ENCODE results near the gene PCNX4. TPM values are rescaled to one million over a fixed set of nuclear protein-coding genes. Genes with fewer than 3 reads are reported as not detected.

PCNX4 gene
- total RNA-seq, 1 experiment from 2014 or later, result 97.5 TPM

DNA sequence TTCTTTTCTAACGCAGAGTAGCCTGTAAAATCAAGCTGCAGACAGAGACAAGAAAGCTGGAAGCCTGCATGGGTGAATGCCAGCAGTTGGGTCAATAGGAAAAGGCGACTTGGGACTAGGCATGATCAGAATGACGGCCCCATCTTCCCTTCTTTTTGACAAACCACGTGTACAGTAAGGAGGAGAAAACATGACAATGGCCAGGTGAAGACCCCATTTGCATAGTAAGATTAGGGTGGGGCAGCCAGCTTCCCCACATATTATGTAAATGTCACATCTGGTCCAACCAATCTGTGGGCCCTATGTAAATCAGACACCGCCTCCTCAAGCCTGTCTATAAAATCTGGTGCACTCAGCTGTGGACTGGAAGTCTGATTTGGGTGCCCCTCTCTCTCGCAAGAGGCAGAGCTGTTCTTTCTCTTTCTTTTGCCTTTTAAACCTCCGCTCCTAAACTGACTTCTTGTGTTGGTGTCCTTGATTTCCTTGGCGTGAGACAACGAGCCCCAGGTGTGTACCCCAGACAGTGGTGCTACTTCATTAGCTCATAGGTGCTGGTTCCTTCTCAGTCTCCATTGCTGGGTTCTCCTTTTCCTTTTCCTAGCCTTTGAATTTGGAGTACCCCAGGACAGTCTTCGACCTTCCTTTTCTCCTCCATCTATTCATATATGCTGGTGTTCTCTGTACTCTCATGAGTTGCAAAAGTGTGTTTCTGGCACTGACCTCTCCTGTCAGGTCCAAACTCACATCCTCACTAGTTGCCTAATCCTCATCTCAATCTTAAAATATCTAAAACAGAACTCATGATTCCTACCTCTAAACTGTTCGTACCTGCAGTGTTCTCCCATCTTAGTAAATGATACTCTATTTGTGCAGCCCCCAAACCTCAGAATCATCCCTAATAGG, 82.9 kb downstream of the PCNX4 start:
- DNase-seq (ENCODE audit: low spot score), result no peak

DNA sequence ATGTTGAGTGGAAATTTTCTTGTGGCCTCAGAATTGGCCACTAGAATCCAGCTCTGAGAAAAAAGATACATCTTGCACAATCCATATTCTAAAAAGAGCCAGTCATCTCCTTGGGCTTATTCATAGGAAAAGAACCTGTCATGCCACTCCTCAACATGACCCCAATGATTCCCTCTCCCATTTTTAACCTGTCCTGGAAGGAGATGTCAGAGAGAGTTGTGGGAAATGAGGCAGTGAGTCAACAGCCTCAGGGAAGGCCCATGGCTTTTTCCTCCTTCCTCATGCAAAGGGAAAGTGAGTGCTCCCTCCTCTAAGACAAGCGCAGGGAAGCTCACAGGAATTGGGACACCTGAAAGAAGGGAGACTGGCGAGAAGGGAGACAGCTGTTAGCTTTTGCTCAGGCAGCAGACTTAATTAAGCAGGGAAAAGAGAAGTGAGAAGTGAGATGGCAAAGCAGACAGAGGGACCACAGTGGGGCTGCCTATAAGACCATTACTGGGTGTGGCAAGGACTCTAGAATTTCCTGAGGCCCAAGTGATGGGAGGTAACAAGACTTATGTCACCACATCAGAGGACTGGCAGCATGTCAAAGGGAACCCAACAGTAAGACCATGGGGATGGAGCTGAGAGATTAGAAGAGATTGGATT, 83.7 kb downstream of the PCNX4 start:
- DNase-seq (ENCODE audit: low spot score), result no peak

DNA sequence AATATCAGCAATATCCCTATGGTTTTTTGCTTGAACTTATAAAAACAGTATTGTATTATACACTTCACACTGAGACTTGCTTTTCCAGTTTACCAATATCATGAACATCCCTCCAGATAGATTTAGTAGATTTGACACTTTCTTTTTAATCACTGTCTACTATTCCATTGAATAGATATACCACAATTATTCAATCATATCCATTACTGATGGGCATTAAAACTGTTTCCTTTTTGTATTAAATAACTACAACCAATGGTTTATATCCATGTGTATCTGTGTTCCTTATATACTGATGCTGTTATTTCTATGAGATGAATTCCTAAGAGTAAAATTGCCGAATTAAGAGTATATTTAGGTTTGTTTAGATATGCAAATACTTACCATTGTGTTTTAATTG, 86.4 kb downstream of the PCNX4 start:
- DNase-seq (ENCODE audit: low spot score), result no peak

GRCh38 chr14:60178820-60179219, 87.1 kb downstream of the PCNX4 start:
- no peak for DNase-seq (ENCODE audit: low spot score)

- peak; percentile 15 for DNase-seq (ENCODE audit: low spot score)
Measured at GRCh38 chr14:60179431-60179869, 87.7 kb downstream of the PCNX4 start.

DNA sequence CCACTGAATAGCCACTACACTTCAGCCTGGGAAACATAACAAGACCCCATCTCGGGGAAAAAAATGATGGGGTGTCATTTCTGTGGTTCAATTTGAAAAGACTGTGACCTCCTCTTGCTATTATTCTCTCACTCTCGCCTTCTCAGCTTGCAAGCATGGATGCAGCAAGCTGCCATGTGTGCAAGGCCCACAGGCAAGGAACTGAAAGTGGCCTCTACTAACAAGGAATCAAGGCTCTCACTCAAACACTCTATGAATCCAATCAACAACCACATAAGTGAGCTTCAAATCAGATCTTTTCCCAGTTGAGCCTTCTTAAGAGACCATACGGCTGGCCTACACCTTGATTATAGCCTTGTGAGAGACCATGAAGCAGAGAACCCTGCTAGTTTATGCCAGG, 91.4 kb downstream of the PCNX4 start:
- DNase-seq (ENCODE audit: low spot score), result no peak

GRCh38 chr14:60183741-60184140, 92.0 kb downstream of the PCNX4 start:
- DNase-seq (ENCODE audit: low spot score), result peak; percentile 20

GRCh38 chr14:60184146-60184904, 92.6 kb downstream of the PCNX4 start:
- DNase-seq (ENCODE audit: low spot score), result peak; percentile 42

DNA sequence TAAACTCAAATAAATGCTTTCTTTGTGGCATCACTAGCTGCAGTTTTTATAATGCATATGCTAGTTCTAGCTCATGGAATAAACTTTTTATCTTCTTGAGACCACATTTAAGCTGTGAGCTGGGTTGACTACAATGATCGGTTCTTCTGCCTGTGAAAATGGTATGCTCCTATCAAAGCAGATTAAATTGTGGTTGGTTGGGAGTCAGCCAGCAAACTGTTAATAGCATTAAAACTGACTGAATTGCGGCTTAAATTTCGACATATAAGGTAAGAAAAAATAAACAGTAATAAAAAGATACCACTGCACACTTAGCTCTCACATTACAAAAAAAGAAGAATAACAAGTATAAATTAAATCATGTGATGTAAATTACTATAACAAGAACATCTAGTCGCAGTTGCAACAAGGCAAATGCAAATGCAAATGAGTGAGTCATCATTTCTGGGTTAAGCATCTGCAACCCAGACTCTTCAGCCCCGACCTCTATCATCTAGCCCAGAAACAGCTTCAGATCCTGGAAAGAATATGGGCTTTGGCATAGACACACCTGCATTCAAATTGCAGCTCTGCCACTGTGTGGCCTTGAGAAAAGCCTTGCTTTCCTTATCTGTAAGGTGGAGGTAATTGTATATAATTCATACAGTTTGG, 93.3 kb downstream of the PCNX4 start:
- DNase-seq (ENCODE audit: low spot score), result no peak

- no peak for DNase-seq (ENCODE audit: low spot score)
Measured at GRCh38 chr14:60188115-60188514, 96.4 kb downstream of the PCNX4 start.

DNA sequence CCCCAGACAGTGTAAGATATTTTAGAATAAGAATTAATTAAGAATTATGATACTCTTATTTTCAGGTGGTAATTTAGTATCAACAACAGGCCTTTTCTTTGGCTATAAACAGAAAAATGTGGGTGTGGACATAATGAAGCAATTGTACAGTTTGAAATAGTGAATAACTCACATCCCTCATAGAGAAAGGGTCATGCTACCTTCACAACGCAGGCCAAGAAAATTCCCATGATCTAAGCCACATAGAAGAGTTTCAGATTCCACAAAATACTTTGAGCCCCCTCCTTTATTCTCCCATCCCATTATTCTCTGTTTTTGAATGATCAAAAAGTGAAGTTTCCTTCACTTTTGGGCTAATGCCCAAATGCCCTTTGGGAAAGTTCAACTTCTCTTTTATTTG, 97.0 kb downstream of the PCNX4 start:
- DNase-seq (ENCODE audit: low spot score), result no peak

DNA sequence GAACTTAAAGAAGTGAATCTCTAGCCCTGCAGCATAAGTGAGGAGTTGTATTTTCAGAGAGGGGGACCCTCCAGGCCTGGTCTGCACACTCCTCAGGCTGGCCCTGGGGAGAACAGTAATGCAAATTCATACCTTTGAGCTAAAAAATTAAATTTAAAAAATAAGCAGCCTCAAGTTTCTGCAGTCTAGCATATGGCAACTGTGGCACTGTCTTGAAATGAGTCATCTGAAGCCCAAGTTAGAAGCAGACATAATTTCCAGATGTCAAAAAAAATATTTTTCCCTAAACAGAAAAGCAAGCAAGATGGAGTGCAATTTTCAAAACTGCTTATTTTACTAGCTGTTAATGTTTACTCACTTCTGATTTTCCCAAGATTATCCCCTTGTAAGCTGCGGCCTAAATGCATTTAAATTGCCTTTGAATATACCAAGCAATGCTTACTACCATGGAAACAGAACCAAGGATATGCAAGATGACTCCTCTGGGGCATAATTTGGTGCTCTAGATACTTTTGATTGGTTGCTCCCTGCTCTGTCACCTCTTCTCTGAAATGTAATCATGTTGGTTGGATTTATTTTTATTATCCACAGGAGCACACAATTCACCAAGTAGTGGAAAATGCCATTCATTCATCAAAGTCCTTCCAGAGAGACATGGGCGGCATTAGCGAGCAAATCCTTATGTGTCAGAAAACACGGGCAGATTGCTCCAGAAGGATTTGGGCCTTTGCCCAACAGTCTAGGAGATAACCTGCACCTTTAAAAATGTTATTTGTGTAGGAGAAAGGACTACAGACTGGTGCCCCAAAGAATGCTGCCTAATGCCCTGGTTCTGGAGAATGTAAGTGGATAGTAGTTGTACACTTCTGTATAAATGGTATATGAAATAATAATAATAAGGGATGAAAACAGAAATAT, 98.5 kb downstream of the PCNX4 start:
- DNase-seq (ENCODE audit: low spot score), result no peak

- DNase-seq (ENCODE audit: low spot score), result no peak
Measured at GRCh38 chr14:60195179-60195810, 103.6 kb downstream of the PCNX4 start.

GRCh38 chr14:60196291-60196690, 104.6 kb downstream of the PCNX4 start:
- DNase-seq (ENCODE audit: low spot score), result no peak

DNA sequence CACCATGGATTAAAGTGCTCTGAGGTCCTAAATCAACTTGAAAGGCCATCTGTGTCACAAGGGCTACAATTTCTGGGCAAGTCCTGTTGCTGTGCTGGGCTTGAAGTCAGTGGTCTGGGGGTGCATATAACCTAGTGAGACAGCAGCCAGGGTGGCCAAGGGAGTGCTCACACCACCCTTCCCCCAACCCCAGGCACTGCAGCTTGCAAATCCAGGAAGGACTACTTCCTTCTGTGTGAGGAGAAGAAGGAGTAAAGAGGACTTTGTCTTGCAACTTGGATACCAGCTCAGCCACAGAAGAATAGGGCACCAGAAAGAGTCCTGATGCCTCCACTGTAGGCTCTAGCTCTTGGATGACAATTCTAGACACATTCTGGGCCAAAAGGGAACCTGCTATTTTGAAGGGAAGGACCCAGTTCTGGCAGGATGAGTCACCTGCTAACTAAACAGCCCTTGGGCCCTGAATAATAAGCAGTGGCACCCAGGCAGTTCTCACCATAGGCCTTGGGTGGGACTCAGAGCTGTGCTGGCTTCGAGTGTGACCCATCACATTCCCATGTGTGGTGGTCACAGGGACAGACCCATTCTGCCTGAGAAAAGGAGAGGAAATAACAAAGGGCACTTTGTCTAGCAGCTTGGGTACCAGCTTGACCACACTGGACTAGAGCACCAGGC, 106.0 kb downstream of the PCNX4 start:
- no peak for DNase-seq (ENCODE audit: low spot score)

- no peak for DNase-seq (ENCODE audit: low spot score)
Measured at GRCh38 chr14:60199321-60199720, 107.6 kb downstream of the PCNX4 start.

DNA sequence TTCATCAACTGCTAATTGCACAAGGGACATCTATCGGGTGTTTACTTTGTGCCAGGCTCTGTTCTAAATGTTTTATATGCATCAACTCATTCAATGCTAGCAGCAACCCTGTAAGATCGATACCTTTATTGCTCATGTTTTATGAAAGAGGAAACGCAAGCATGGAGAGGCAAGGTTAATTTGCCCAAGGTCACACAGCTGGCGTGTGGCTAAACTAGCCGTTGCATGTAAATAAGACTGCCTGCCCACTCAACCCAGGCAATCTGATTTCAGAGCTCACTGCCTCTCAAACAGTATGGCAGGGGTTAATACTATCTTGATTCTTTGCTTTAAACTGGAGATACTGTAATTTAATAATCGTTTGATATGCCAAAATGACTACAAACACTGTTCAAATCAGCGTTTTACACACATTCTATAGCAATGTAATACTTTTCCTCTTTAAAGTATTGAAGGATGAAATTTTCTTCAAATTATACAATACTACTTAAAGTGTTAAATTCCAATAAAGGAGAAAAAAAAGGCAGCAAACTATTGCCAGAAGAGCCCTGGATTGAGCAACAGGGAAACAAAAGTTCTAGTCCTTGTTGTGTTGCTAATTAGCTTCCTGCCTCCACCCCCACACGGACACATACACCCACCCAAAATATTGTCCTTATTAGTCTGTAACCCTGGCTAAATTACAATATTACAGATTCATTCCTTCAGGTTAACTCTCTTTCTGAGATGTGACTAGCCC, 112.5 kb downstream of the PCNX4 start:
- no peak for DNase-seq (ENCODE audit: low spot score)

DNA sequence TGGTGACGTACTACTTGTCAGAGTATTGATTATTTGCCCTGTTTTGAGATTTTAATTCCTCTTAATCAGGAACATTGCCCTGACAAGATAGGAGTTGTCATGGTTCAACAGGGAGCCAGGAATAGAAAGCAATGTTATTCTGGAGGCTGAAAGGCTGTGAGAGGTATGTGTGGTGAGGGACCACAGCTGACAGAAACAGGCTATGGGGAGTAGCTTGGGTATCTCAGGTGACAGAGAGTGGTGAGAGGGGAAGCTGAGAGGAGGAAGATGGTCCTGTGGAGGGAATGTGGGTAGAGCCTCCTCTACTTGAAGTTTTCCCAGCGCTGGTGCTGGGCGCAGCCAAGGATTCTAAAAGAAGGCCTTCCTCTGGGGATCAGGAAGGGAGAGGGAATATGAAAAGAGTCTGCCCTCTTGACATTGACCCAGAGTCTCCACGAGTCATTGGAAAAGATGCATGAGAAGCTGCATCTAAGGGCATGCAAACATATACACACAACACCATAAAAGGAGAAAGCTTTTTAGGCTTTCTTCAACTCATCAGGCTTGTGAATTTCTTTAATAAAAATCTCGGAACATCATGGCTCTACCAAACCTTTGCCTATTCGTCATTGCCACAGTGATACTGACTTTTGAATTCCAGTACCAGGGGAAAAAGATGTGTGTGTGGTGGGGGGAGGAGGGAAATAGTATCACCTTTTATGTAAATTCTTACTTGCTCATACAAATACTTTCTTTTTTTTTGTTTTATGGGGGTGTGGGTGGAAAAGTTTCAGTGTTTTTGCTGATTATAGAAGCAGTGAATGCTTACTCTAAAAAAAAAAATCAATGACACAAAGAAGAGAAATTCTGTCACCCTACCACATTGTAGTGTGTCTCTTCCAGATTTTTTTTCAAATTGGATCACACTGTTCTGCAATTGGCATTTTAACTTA, 113.4 kb downstream of the PCNX4 start:
- no peak for DNase-seq (ENCODE audit: low spot score)

Data from A172 (cell line).